Activated CD8-positive, alpha-beta memory T cell treated with anti-CD3 and anti-CD28 coated beads, Interleukin-2, amount 50 U/mL, for 24 hours (primary cell): Measurements from ENCODE around the gene CHID1.

Experiments used
- DNase-seq: peaks from one replicate; pipeline ENCODE4 v3.0.0-alpha.2; 2020; ENCODE audit errors: extremely low read depth

The CHID1 gene

GRCh38 chr11:824292-824880 is 86.2 kb downstream of the CHID1 start:
- DNase-seq = no peak

- DNase-seq = no peak
Measured at GRCh38 chr11:823441-824291, 86.9 kb downstream of the CHID1 start.

GRCh38 chr11:821512-822371 is 88.9 kb downstream of the CHID1 start:
- DNase-seq = no peak

GRCh38 chr11:820655-821511 is 89.7 kb downstream of the CHID1 start:
- no peak for DNase-seq

- peak; percentile 73 for DNase-seq
Measured at GRCh38 chr11:819943-820649, 90.5 kb downstream of the CHID1 start.

- DNase-seq = peak; percentile 65
Measured at GRCh38 chr11:819129-819931, 91.3 kb downstream of the CHID1 start.

GRCh38 chr11:818396-819128 is 92.0 kb downstream of the CHID1 start, which contains the start of gene PNPLA2:
TSS of gene PNPLA2 (plus strand) at chr11:818914. CDS start at chr11:819719, 805 bp downstream.
- DNase-seq = no peak
